Measurements from ENCODE around the gene CSNK1G2.

Gene CSNK1G2

DNA sequence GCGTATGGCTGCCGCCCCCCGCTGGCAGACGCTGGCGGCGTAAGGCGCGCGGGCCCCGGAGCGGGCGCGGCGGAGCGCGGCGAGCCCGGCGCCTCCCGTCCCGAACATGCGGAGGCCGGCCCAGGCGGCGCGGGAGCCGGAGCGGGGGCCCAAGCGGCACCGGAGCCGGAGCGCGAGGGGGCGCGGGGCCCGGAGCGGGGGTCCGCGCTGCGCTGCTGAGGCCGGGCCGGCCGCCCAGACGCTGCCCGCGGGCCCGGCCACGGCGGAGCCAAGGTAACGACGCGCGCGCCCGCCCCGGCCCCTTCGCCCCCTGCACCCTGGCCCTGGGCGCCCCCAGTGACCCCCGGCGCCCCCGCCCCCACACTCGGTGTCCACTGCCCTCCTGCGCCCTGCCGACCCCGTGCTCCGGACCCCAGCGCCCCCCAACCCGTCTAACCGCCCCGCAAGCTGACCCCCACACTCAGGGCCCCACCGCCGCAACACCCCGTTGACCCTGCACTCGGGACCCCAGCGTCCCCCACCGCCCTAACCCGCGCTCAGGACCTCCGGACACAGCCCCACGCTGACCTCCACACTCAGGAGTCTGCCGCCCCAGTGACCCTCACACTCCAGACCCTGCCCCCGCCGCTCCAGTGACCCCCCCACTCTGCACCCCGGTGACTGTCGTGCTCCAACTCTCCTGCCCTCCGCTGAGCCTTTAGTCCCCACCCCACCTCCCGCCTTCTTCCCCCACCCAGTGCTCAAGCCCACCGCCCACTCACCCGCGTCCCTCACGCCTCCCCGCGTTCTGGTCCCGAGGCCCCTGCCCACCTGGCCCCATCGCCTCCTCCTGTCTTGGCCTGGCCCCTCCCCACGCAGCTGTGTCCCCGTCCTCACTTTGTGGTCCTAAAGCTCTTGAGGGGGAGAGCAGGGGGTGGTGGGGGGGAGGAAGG, at the start of gene CSNK1G2:
CSNK1G2 (plus strand) TSS at position 27 of the 932 bp plus-strand sequence. CDS start 28,601 bp downstream, outside the sequence.
- no peak for DNase-seq (ENCODE audit: low read depth, low spot score)

DNA sequence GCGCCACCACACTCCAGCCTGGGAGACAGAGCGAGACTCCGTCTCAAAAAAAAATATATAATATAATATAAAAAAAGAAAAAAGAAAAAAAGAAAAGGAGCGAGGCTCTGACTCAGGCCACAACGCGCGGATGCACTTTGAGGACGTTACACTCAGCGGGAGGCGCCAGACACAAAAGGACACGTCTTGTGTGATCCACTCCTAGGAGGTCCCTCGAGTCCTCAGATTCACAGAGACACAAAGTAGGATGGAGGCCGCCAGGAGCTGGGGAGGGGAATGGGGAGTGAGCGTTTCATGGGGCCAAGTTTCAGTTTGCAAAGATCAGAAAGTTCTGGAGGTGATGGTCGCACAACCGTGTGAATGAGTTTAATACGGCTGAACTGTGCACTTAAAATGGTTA, 47.2 kb upstream of the CSNK1G2 start:
- no peak for DNase-seq (ENCODE audit: low read depth, low spot score)

DNA sequence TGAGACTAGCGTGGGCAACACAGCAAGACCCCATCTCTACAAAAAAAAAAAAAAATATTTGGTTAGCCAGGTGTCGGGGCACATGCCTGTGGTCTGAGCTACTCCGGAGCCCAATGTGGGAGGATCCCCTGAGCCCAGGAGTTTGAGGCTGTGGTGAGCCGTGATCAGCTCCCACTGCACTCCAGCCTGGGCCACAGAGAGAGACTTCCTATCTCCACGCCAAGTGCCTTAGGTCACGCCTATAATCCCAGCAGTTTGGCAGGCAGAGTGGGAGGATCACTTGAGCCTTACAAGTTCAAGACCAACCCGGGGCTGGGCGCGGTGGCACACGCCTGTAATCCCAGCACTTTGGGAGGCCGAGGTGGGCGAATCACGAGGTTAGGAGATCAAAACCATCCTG, 44.5 kb upstream of the CSNK1G2 start:
- no peak for DNase-seq (ENCODE audit: low read depth, low spot score)

DNA sequence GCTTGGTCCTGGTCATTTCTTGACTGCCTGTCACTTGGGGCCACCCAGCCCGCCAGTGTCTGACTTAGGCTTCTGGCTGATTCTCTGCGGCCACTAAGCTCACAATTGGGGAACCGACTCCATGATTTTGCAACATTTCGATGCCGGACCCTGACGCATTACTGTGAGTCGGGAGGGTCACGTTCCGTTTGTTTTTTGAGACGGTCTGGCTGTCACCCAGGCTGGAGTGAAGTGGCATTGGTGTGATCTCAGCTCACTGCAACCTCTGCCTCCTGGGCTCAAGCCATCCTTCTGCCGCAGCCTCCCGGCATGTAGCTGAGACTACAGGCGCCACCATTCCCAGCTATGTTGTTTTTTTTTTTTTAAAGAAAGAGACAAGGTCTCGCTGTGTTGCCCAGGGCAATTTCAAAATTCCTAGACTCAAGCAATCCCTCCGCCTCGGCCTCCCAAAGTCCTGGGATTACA, 39.0 kb upstream of the CSNK1G2 start:
- no peak for DNase-seq (ENCODE audit: low read depth, low spot score)

- DNase-seq (ENCODE audit: low read depth, low spot score) = no peak
Observed at GRCh38 chr19:1902923-1903322, 38.0 kb upstream of the CSNK1G2 start.

GRCh38 chr19:1904860-1905109, 36.2 kb upstream of the CSNK1G2 start:
- no peak for DNase-seq (ENCODE audit: low read depth, low spot score)

DNA sequence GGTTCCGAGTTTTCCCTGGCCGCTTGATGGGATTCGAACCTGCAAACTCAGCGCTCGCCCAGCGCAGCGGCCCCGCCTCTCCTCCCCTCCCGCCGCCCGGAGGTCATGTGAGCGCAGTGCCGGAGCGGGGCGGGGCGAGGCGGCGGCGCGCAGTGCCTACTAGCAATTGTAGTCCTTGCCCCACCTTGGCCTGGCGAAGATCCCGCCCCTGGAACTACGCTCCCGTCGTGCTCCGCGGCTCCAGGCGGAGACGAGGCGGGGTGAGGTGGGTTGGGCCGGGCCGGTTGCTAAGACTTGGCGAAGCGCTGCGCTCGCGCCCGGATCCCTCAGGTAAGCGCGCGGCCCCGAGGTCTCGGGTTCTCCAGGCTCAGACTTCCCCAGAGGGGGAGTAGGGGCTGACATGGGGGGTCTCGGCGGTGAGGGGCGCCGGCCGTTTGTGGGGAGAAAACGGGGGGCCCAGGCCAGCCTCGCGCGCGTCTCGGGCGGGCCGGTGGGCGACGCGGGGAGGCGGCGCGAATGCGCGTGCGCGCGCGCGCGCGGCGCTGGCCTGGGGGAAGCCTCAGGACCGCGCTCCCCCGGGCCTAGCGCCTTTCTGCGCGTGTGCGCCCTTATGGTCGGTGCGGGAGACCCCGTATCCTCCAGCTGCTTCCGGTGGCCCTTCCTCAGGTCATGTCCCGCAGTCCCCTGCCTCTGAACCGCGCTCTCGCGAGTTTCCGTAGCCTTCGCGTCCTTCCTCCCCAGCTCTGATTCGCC, 35.7 kb upstream of the CSNK1G2 start, which contains the start of the genes ADAT3 and SCAMP4:
ADAT3 (plus strand) TSS at position 290 of the 753 bp plus-strand sequence. CDS start 6,649 bp downstream, outside the sequence.
SCAMP4 (plus strand) TSS at position 290 of the 753 bp plus-strand sequence. CDS start 9,621 bp downstream, outside the sequence.
- DNase-seq (ENCODE audit: low read depth, low spot score) = peak; percentile 94

GRCh38 chr19:1905863-1906375, 35.1 kb upstream of the CSNK1G2 start:
- no peak for DNase-seq (ENCODE audit: low read depth, low spot score)

- no peak for DNase-seq (ENCODE audit: low read depth, low spot score)
Observed at GRCh38 chr19:1906985-1907562, 33.9 kb upstream of the CSNK1G2 start.

DNA sequence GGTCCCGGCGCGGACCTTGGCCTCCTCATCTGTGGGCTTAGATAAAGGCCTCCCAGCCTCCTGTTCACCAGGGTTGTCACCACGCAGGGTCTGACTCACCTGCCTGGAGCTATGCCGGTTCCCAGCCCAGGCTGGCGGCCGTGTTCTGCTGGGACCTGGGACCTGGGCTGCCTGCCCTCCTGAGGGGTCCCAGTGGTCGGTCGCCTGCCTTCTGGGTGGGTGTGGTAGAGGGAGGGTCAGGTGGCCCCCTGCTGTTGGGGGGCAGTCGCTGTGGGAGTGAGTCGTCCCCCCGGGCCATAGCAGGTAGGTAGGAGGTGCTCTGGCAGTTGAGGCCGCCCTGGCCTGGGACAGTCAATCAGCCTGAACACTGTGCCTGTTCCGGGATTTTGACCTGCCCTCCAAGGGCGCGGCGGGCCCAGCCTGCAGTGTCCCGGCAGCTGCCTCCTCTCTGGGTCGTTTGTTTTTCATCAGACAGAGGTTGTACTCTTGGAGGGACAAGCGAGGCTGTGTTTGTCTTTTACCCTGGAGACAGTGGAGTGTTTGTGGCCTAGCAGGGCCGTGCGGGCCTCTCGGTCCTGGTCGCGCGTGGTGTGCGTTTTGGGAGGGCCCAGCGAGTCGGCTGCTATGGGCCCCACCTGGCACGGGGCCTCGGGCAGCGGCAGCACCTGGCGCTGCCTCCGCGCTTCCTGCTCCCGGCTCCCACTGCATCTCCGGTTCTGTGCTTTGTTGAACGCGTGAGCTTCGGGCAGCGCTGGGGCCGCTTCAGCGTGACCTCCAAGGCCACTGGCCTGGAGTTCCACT, 33.2 kb upstream of the CSNK1G2 start:
- DNase-seq (ENCODE audit: low read depth, low spot score) = no peak

GRCh38 chr19:1908364-1908678, 32.7 kb upstream of the CSNK1G2 start:
- DNase-seq (ENCODE audit: low read depth, low spot score) = no peak

DNA sequence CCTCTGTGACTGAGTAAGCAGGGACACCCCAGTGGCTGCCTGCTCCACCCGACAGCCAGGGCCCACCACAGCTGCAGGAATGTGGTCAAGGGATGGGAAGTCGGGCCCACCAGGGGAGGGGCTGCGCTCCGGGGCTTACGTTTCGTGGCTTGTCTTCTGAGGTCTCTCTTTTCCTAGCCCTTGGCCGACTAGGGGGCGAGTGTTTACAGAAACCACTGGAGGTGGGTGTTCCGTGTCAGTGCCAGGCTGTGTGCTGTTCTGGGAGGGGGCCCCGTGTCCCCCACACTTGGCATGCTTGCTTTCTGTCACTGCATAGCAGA, 31.3 kb upstream of the CSNK1G2 start:
- DNase-seq (ENCODE audit: low read depth, low spot score) = no peak

GRCh38 chr19:1910177-1910576, 30.8 kb upstream of the CSNK1G2 start:
- DNase-seq (ENCODE audit: low read depth, low spot score) = no peak

DNA sequence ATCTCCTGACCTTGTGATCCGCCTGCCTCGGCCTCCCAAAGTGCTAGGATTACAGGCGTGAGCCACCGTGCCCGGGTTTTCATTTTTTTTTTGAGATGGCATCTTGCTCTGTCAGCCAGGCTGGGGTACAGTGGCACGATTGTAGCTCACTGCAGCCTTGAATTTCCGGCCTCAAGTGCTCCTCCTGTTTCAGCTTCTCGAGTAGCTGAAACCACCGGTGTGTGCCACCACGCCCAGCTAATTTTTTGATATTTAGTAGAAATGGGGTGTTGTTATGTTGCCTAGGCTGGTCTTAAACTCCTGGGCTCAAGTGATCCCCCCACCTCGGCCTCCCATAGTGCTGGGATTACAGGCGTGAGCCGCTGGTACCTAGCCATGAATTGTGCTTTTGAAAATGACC, 29.9 kb upstream of the CSNK1G2 start:
- DNase-seq (ENCODE audit: low read depth, low spot score) = no peak

DNA sequence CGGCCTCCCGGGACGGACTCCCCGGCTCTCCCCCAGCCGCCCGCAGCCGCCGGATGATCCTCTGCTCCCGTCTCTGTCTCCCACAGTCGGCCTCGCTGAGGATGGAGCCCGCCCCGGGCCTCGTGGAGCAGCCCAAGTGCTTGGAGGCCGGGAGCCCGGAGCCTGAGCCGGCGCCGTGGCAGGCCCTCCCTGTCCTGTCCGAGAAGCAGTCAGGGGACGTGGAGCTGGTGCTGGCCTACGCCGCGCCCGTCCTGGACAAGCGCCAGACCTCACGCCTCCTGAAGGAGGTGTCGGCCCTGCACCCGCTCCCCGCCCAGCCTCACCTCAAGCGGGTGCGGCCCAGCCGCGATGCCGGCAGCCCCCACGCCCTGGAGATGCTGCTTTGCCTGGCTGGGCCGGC, 29.0 kb upstream of the CSNK1G2 start:
- DNase-seq (ENCODE audit: low read depth, low spot score) = no peak

DNA sequence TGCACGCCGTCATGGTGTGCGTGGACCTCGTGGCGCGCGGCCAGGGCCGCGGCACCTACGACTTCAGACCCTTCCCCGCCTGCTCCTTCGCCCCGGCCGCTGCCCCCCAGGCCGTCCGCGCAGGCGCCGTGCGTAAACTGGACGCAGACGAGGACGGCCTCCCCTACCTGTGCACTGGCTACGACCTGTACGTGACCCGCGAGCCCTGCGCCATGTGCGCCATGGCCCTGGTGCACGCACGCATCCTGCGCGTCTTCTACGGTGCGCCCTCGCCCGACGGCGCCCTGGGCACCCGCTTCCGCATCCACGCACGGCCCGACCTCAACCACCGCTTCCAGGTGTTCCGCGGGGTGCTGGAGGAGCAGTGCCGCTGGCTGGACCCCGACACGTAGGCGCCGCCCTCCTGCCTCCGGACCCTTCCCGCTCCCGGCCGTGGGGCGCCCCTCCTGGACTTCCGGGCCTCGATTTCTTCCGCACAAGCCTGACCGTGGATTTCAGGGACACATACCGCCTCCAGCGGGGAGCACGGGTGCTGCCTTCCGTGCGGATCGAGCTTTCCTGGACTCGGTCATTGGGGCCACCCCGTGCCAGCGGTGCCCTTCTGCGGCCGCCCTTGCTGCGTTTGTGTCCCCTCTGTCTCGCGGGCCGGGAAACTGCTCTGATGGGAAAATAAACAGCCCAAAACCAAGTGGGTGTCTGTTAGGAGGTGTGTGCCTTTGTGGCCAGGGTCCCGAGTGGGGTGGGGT, 28.0 kb upstream of the CSNK1G2 start:
- DNase-seq (ENCODE audit: low read depth, low spot score) = no peak

GRCh38 chr19:1913781-1914577, 27.0 kb upstream of the CSNK1G2 start:
- DNase-seq (ENCODE audit: low read depth, low spot score) = no peak

DNA sequence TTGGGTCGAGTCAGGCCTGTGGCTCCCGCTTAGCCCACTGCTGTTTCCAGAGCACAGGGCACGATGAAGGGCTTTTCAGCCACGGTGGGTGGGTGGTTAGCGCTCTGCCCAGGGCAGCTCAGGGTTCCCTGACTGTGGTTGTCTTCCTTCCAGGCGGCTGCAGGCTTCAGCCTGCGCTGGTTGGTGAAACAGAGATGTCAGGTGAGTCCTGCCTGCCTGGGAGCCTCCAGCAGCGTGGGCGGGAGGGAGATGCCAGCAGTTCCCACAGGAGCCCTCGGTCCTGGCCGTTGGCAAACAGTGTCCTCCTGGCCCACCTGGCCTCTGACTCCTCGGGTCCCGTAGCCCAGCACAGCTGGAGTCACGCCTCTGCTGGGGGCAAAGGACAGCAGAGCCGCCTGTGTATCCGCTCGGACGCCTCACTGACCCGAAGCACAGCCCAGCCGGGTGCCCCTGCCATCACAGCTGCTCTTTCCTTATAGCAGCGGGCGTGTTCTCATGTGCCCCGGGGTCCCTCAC, 26.1 kb upstream of the CSNK1G2 start:
- no peak for DNase-seq (ENCODE audit: low read depth, low spot score)

DNA sequence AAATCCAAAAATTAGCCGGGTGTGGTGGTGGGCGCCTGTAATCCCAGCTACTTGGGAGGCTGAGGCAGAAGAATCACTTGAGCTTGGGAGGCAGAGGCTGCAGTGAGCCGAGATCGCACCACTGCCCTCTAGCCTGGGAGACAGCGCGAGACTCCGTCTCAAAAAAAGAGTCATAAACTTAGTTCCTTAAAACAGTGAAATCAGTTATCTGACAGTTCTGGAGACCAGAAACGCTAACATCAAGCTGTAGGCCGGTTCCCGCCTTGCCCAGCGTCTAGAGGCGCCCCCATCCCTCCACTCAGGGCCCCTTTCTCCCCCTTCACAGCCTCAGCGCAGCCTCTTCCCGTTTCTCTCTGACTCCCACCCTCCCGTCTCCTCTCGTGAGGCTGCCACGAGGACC, 23.8 kb upstream of the CSNK1G2 start:
- no peak for DNase-seq (ENCODE audit: low read depth, low spot score)

- DNase-seq (ENCODE audit: low read depth, low spot score) = no peak
Observed at GRCh38 chr19:1917926-1918325, 23.0 kb upstream of the CSNK1G2 start.

Data from activated CD4-positive, CD25-positive, alpha-beta regulatory T cell treated with anti-CD3 and anti-CD28 coated beads, Interleukin-2, amount 50 U/mL, for 16 hours (primary cell).